Renal pelvis (tissue), 4 donors: ENCODE data around the gene RPS6KA2. TPM values are rescaled to one million over a fixed set of nuclear protein-coding genes. Genes with fewer than 3 reads are reported as not detected.
"Not testable (repeated sequence)": the region's sequence is repeated elsewhere in the genome, so short reads cannot be mapped to it uniquely, and the experiment has no call there.

ENCODE experiments used
- DNase-seq: peaks from one replicate; pipeline ENCODE4 v3.0.0-alpha.2; 2013
- polyA plus RNA-seq, 3 donors: library from polyadenylated mRNA; unstranded; fragments of 120-200 nt; gene quantifications; one replicate each; pipeline ENCODE4 v1.2.1, GENCODE V29; 2013; ENCODE audit not compliant: insufficient read length in 3 of 3

Gene RPS6KA2
- polyA plus RNA-seq, 3 donors = 27.8 to 29.6 (median 29.1) TPM

DNA sequence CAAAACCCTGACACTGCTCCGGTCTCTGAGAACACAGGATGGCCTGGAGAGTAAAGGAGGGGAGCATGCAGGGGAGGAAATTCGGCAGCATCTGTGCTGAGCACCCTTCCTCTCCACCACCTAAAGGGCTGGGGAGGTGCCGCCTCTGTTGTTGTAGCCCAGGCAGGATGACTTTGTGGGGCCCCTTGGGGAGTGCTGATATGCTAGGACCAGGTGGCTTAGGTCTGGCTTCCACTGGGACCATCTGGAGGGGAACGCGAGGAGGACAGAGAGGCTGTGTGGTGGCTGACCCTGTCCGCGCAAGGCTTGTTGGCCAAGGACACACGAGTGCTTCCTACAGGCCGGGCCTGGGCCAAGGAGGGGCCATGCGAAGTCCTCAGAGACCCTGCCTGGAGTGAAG is 9.9 kb upstream of the RPS6KA2 start:
- DNase-seq = no peak

DNA sequence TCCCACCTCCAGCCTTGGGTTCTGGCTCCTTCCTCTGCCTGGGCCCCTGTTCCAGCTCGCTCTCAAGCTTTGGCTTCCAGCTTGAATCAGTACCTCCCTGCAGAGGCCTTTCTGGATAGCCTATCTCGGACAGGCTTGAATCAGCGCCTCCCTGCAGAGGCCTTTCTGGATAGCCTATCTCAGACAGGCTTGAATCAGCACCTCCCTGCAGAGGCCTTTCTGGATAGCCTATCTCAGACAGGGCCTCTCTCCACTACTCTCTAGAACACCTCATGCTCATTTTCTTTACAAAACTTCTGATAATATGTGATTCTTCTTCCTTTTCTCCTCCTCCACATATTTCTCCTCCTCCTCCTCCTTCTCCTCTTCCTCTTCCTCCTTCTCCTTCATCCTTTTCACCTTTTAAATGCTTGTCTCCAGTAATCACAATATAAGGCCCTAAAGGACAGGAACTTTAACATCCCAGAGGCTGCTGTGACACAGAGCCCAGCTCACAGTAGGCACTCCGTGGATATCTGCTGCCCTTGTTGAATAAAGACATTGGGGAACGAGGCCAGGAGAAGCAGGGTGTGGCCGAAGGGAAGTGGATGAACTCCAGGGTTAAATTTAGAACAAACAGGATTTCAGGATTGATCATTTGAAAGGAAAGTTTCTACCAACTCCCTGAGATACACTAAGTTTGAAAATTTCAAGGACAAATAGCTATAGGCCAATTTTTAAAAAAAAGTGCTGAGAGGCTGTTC is 9.3 kb upstream of the RPS6KA2 start:
- no peak for DNase-seq

DNA sequence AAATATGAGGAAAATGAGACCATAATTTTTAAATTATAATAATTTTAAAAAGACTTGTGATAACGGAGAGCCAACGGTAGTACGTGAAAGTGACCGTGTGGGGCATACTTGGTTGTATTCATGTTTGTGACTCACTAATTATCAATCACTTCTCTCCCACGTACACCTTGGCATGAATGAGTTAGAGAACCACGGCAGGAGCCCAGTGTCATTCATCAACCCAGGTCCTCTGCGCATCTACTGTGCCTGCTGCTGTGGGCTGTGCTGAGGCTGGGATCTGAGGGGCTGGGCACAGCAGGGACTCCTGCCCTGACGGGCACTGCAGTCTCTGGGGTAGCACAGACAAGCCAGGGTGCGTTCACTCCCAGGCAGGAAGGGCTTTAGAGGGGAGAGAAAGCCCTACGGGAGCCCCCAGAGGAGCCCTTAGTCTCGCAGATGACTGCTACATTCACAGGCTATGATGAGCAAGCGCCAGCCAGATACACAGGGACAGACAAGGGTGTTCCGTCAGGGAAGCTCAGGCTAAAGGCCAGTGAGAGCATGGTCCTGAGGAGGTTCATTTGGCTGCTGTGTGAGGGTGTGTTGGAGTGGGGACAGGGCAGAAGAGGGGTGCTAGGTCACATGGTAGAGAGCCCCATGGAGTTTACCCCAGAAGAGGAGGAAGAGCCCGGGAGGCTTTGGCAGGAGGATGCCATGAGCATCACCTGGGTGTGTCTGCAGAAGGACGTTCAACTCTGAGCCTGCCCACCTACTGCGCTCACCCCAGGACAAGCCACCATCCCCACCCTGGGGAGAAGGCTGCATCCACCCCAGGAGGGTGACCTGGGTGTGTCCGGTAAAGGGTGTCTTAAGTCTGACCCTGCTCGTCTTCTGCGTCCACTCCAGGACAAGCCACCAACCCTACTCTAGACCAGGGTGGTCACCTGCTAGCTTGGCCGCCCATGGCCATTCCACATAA is 8.2 kb upstream of the RPS6KA2 start:
- DNase-seq = no peak

DNA sequence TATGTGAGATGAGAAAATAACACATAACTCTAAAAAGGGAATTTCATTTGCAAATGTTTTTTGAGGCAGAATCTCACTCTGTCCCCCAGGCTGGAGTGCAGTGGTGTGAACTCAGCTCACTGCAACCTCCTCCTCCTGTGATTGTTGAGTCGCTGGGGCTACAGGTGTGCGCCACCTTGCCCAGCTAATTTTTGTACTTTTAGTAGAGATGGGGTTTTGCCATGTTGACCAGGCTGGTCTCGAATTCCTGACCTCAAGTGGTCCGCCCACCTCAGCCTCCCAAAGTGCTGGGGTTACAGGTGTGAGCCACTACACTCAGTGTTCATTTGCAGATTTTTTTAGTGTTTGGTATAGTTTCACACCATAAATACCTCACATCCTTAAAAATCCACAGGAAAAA is 7.5 kb upstream of the RPS6KA2 start:
- not testable (repeated sequence) for DNase-seq

DNA sequence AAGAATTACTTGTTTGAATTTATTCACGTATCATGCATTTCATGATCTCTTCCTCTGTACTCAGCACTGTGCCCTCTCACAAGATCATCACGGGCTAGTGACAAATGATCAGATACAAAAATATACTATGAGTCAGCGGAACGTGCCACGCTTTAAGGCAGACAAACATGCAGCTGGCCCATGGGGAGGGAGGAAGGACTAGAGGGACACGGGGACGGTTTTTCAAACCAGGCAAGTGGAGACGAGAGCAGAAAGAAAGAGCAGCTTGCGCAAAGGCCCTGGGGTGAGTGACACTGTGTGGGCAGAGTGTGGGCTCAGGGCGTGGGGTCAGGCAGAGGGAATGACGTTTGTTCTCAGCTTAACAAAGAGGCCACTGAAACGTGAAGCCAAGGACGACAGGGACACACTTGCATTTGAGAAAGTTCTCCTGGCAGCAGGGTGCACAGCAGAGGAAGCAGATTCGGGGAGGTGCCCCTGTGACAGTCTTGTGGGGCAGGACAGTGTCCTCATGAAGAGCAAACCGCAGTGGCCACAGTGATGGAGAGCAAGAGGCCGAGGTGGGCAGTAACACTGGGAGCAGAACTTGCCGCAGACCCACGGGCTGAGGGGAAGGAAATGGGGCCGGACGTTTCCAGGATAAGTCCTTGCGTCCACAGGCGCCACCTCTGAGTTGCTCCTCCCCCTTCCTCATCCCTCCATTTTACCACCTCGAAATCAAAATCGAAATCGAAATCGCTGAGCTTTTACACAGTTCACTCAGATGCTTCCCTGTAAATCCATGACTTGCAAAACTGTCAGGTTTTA is 6.9 kb upstream of the RPS6KA2 start:
- DNase-seq = no peak

DNA sequence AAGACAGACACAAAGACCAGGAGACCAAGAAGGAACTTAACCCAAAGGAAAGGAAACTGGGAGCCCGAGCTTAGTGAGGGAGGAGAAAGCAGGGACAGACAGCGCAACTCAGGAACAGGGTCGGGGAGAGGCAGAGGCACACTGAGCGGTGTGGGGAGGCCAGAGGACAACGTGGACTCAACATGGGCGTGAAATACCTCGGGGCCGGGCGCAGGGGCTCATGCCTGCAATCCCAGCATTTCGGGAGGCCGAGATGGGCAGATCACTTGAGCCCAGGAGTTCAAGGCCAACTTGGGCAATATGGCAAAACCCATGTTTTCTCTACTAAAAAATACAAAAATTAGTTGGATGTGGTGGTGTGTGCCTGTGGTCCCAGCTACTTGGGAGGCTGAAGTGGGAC is 5.7 kb upstream of the RPS6KA2 start:
- no peak for DNase-seq

DNA sequence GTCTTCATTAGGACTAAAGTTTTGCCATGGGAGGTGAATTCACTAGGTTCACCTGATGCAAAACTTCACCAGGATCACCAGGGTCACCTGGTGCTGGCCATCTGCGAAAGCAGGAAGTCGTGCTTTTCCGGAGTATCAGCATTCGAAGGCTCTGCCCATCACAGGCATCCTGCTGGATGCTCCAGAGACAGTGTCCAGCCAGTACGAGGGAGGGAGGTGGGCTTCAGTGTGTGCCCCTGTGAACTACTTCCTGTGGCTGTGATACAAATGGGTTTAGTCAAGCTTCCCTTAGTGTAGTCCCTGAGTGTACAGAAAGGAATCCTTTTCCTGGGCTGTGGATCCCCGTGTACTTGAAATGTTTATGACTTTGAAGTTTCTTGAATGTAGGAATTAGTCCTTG is 3.4 kb upstream of the RPS6KA2 start:
- no peak for DNase-seq

DNA sequence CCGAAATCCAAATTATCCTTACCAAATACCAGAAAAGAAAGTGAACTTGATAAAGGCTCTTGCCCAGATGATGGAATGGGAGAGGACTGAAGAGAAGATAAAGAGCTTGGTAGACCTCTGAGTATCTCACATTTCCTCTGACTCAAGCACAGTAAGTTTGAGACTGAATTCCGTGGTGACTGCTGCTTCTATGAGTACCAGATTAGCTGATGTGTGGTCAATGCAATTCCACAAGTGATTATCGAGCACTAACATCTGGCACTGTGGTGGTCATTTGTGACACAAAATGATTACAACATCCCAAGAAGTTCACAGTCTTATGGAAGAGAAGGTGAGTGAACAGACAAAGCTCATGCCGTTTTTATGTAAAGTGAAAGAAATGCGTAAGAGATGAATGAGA is 2.6 kb upstream of the RPS6KA2 start:
- no peak for DNase-seq

DNA sequence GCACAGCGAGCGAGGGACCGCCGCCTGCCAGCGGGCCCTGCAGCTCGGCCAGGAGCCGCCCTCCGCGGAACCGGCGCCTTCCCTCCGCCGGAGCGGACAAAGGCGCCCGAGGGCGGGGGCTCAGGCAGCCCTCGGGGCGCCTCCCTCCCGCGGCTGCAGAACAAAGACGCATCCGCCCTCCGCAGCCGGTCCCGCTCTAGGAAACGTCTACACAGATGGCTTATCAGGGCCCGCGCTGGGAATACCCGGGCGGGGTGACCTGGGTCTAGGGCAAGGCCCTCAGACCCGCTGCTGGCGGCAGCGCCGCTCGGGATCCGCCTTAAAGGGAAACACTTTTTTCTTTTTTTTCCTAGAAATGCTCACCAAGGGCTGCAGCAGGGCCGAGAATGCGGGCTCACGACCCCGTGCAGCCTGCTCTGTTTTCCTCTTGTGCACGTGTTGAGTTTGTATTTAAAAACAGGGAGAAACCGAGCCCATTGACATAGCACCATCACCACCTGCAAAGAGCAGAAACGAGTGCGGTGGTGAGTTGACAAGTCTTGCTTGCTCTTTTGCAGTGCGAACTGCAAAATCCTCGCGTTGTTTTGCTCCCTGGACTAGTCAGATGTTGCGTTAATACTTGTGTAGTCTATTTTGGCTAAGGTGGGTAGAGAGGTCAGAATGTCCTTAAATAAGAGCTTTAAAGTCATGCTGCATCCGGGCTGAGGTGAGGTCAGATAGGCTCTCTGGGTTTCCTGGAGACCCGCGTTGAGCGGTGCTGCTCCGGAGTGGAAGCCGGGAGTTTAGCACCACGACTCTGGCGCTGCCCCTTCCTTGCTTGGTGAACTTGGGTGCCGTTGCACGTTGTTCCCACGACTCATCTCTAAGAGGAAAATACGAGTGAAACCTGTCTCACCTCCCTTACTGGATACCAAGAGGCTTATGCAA is 1.1 kb upstream of the RPS6KA2 start:
- no peak for DNase-seq

DNA sequence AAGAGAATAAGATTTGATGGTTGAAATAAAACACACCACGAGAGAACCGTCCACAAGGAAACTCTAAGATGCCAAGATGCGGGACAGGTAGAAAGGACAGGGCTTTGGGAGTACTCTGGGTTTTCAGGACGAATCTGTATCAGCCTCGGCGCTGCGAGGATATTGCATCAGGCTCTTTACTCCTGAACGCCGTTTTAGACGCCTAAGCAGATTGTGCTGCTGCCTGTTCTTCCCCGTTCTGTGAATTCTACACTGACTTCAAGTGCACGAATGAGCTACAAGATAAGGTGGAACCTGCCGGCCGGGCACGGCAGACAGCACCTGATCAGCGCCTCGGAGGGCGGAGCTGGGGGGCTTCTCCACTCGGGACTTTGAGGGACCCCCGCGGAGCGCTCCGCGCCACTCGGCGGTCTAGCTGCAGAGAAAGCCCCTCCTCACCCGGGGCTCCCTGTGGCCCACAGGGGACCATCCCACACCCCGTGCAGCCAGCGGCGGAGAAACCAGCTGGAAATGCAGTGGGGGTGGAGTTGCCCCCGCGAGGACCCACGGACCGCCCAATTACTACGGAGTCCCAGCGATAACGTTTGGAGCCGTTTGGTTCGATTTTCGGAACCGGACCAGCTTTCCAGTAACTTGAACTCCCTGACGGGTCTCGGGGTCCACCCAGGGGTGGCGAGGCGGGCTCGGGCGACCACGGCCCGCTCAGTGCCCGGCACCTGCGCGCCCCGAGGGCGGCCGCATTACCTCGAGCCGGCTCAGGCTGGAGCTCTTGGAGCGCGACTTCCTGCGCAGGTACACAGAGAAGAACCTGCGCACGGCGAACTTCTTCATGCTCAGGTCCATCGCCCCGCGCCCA is 646 bp downstream of the RPS6KA2 start:
- DNase-seq = no peak

DNA sequence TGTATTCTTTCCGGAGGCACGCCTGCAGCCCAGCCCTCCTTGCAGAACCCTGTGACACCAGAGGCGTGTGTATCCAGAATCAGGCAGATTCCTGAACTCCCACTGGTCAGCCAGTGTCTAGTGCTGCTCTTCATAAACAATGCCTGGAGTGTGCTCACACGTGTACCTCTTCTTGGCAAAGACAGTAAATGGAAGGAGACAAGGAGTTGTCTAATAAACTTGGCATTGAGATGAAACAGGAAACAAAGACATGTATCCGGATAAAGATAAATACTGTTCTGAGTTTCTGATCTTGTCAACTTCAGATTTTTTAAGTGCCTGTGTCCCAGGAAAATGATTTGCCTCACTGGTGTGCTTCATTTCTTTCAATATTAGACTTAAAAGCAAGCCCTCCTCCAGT is 1.7 kb downstream of the RPS6KA2 start:
- DNase-seq = no peak

DNA sequence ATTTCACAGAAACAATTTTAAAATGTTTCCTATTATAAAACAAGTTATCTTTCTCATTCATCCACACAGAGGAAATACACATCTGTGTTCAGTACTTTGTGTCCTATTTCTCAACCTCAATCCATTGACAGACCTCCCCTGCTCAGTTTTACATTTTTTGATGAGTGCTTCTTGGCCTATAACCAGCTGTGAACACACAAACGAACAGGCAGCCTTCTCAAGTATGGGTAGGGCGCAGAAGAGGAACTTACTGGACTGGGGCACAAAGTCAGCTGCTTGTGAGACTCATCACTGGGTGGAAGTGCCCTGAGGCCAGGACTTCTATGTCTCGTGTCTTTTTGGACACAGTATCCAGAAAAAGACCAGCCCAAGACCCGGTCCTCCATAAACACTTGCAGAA is 2.8 kb downstream of the RPS6KA2 start:
- no peak for DNase-seq

DNA sequence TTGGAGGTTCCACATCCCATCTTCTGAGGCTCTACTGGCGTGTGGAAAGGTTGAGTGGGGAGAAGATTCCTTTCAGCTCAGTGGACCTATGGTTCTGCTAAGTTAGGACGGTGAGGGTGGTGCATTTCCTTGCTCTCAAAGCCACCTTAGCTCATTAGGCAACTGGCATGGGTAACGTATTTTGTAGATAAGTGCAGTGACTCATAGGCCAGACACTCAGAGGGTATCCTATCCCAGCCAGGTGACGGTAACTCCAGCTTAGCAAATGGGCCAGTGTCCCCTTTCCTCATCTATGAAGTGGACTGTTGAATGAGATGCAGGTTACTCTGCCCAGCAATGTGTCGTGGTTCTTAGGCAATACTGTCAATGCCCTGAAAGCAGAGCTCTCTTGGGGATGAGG is 3.7 kb downstream of the RPS6KA2 start:
- DNase-seq = no peak

DNA sequence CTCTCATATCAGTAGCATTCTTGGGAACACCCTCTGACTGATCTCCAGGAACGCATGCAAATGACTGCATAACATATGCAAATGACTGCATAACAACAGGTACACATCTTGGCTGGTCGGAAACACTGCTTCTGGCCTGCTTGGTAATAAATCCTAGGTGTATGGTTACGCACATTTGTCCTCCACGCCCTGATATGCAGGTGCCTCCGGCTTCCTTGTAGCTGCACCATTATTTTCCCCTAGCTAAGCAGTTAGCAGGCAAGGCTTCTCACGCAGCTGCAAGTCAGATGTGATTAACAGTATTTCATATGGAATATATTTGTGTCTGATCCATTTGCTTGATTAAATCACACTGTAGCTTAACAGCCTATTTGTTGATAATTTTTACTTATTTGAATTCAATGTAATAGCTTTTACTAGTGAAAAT is 5.9 kb downstream of the RPS6KA2 start:
- no peak for DNase-seq

DNA sequence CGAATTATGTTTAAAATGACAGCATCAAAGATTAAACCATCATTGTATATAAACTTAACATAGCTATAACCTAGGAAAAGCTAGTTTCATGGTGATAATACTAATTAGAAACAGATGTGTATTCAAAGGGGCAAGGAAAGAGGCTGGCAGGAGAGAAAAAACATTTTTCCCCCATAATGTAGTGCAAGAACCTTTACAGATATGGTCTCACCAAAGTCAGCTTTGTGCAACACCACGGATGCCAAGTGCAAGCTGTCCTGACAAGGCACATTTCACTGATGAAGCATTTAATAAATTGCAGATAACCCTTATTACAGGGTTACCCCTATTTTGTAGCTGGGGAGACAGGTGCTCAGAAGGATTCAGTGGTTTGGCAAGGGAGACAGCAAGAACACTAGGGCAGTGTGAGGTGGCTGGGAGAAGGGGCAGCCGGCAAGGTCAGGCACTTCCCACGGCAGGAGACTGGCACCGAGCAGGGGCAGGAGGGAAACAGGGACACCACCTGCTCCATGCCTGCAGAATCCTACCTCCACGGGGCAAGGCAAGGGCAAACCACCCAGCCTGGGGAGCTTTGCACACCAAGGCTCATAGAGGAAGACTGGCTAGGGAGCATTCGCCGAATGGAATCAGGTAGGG is 6.5 kb downstream of the RPS6KA2 start:
- DNase-seq = no peak

DNA sequence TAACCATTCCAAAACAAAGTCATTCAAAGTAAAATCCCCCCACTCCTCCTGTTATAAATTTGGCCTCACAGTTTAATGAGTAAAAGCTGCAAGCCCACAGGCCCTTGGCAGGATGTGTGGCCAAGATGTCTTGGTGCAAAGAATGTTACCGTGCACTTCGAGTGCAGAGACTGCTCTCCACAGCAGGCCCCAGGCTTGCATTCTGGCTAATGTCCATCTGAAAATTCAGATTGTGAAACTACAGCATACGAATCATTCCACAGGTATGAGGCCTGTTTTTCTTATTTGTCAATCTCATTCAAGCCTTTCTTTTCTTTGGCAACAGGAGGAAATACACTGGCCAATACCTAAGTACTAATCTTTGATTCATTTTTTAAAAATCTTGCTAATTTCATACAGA is 7.1 kb downstream of the RPS6KA2 start:
- DNase-seq = no peak

DNA sequence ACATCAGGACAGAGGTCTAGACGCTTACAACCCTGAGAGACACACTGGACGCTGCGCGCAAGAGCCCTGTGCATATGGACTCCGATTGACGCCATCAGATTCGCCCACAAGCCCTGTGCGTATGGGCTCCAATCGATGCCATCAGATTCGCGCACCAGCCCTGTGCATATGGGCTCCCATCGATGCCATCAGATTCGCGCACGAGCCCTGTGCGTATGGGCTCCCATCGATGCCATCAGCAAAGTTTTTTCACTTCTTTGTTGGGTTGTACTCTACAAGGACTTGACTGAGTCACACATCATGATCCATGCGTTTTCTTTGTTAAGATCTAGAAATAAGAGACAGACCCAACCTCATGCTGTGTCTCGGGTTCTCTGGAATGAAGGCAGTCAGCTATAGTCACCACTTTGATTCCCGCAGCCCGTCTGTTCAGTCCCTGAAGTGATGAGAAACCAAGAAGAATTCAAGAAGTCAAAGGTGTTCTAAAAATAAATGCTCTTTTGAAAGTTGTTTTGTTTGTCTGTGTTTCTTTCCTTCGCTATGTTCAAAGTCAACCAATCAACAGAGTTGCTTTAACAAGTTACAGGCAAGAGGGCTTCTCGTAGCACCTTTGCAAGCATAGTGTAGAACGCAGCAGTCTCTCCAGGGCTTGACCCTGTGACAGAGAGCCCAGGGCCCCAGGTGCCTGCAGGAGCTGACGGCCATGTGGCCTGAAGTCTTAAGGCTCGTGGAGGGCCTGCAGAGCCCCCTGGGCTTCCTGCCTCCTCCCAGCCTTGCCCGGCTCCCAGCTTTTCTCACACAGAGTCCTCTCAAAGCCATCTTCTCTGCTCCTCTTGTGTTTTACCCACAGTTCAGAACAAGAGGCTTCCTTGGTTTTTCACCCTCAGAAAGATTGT is 7.9 kb downstream of the RPS6KA2 start:
- no peak for DNase-seq

DNA sequence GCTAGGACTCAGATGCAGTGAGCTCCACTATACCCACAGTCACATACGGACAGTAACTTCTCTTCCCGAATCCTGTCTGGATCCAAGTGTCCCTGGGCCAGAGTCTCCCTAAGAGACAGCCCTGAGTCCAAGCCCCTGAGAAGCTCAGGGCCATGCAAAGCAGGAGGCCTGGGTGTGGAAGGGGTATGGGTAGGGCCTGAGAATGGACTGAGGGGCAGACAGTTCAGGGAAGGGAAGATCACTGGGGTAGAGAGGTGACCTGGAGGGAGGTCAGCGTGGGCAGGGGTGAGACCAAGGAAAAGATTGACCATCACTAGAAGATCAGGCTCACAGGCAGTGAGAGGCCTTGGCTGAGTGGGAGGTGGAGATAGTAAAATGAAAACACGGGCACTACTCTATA is 8.8 kb downstream of the RPS6KA2 start:
- DNase-seq = no peak

DNA sequence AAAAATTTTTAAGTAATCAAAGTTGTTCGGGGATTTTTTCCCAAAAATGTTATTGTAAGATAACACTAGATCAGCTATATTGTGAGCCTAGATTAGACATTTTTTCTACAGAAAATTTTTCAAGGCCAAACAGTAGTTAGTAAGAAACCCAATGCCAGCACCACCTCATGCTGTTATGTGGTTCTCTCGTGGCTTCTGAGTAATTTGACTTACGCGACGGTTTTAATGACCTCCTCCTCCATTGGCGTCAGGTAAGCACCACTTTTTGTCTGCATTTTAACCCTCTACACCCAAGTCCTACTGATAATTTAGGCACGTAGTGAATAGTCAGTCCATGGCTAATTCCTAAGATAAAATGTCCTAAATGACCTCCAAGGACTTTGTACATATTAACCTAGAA is 9.7 kb downstream of the RPS6KA2 start:
- DNase-seq = no peak
